Measurements from ENCODE around the gene TSPAN9.
"Not testable (repeated sequence)": the region's sequence is repeated elsewhere in the genome, so short reads cannot be mapped to it uniquely, and the experiment has no call there.

Gene TSPAN9

GRCh38 chr12:3045494-3045893 is 31.7 kb upstream of the TSPAN9 start:
- DNase-seq = no peak

DNA sequence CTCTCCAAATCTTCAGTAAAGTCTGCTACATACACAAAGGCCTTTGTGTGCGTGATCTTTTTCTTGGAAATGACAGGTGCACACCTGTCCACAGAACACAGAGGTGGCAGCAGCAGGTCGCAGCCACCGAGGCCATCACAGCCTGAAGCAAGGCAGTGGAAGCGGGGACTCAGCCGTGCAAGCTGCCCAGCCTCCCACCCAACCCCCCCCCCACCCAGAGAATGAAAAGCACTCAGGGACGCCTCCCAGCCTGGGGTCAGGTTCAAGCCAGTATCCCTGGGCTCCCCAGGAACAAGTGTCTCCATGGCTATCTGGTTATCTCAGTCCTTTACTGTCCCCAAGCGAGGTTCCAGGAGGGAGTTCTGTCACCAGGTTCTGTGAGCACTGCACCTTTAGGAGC is 31.2 kb upstream of the TSPAN9 start:
- DNase-seq = no peak

- no peak for DNase-seq
Observed at GRCh38 chr12:3046441-3047200, 30.6 kb upstream of the TSPAN9 start.

DNA sequence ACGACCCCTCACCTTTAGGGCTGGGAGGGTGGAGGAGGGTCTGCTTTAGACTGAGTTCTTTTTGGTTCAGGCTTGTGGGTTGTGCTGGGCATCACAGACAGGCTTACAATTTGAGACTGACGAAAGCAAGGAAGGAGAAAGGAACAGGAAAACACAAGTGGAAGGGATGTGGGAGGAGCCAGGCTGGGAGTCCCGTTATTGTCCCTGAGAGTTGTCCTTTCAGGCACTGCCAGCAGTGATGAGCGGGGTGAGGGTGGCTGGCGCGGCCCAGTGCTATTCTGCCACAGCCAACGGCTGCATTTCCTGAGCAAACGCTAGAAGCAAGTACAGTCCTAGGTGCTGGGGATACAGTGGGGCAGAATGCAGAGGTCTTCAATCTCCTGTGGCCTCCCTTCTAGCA is 29.2 kb upstream of the TSPAN9 start:
- DNase-seq = no peak

- DNase-seq = no peak
Observed at GRCh38 chr12:3048540-3048939, 28.6 kb upstream of the TSPAN9 start.

DNA sequence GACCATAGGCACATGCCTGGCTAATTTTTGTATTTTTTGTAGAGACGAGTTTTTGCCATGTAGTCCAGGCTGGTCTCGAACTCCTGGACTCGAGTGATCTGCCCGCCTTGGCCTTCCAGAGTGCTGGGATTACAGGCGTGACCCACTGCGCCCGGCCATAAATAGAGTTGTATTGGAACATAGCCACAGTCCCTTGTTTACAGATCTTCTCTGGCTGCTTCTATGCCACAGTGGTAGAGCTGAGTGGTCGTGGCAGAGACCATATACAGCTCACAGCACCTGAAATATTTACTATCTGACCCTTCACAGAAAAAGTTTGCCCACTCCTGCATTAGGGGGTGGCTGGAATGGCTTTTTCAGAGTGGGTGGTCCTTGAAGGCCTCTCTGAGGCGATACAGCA is 28.0 kb upstream of the TSPAN9 start:
- no peak for DNase-seq

DNA sequence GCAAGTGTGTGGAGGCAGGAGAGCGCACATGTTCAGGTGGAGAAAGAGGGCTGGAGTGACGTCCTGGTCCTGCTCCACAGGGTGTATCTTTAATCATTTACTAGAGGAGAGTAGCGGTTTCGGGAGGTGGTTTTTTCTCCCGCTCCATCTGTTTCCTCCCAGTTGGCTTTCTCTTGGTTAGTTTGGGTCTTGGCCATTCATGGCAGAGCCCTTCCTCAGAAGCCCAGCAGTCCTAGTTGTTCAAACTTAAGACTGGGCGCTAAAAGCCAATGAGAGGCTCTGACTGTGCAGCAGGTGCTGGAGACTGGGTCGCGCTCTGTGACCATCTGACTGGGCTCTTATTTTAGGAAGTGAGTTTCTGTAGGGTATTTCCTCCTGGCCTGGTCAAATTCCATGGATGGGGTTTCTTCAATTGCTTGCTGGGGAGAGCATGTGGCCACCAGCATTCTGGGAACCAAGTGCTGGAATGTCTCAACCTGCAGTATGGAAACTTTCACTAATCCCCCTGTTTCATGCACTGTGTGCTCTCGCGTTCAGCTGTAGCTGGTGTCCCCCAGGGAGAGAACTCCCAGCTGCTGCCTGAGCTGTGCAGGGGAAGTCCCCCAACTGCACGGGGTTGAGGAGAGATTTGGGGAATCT is 27.4 kb upstream of the TSPAN9 start:
- no peak for DNase-seq

DNA sequence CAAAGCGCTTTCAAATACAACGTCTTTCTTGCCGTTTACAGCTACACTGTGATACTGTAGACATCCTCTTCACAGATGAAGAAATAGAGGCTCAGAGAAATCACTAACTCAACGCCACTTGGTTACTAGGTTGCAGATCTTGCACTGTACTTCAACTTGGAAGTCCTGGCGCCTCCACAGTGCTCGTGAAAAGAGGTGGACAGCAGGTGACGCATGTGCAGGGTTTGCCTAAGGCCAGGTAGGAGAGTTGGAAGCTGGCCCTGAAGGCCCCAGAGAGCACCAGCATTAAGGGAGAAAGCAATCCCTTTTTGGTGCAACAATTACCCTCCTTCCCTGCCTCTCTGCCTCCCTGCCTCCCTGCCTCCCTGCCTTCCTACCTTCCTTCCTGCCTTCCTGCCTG is 22.8 kb upstream of the TSPAN9 start:
- no peak for DNase-seq

- DNase-seq = no peak
Observed at GRCh38 chr12:3055026-3055703, 22.0 kb upstream of the TSPAN9 start.

DNA sequence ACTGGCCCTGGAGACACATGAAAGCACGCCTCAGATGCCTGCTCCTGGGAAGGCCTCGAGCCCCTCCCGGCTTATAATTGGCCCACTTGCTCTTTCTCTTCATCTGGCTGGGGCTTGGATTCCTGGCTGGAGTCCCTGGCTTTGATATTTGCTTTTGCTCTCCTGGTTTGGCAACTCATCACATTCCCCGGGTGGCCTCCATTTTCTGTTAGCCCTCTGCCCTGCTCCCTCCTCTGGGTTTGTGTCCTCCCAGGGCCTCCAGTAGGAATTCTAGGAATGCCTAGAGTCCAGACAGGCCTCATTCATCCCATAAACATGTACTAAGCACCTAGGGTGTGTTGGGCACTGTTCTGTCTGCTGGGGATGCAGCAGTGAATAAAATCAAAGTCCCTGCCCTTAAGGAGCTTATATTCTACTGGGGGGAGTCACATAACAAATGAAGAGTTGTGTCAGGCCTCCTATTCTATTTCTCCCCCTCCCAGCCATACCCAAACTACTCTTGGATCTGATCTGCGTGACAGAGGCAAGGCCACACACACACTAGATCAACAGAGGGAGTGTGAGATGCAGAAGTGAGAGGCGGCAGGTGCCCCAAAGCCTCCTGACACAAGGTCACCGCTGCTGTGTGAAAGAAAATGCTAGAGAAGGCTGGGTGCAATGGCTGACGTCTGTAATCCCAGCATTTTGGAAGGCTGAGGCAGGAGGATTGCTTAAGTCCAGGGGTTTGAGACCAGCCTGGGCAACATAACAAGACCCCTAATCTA is 21.3 kb upstream of the TSPAN9 start:
- peak; percentile 38 for DNase-seq

DNA sequence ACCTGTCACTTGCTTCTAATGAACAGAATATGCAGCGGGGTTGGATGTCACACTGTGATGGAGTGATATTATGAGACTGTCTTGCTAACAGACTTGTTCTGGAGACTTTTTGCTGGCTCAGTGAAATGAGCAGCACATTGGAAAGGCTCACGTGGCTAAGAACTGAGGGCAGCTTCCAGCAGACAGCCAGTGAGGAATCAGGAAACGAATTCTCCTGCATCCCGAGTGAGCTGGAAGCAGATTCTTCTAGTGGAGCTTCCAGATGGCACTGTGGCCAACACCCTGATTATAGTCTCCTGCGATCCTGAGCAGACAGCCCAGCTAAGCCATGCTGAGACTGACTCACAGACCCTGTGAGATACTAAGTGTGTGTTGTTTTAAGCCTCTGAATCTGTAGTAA is 16.1 kb upstream of the TSPAN9 start:
- DNase-seq = no peak

DNA sequence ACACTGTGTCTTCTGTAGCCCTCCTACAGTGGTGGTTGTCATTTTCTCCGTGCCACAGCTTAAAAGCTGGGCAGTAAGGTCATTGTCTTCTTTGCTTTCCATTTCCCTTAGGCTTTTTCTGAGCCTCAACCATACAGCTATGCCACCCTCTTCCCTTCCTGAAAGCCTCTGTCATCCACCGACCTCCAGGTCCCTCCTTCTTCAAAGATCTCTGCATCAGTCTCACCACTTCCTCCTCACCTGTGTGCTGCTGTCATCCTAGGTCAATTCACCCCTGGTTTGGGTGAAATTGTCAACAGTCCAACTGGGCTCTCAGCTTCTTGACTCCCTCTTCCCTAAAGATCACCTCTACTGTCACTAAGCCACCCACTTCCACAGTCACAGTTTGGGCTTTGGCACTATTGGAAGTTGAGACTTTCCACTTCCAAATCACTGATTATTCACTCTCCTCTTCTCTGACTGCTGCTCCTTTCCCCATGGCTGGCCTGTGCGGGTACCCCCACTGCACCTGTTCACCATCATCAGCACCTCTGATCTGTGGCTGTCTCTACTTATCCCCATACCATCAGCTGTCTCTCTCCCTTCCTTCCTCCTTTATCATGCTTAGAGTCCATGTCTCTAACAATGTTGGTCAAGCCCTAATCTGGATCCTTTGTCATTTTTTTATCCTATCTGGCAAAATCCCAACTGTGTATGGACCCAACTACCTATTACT is 15.5 kb upstream of the TSPAN9 start:
- no peak for DNase-seq

DNA sequence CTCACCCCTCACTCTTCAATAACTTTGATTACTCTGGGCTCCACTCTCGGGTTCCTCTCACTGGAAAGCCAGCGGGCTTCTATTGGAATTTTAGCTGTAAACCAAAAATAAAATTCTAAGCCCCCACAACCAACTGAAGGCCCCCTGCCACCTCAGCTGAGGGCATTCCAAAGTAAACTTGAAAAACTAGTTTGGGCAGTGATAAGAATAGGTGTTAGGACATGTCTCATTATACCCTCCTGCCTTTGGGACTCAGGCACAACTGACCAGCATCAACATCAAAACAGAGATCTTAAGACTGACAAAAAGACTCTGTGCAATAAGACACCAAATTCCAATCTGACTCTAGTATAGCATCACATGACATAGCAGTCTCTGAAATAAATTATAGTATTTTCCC is 11.9 kb upstream of the TSPAN9 start:
- DNase-seq = no peak

- not testable (repeated sequence) for DNase-seq
Observed at GRCh38 chr12:3065846-3066245, 11.3 kb upstream of the TSPAN9 start.

DNA sequence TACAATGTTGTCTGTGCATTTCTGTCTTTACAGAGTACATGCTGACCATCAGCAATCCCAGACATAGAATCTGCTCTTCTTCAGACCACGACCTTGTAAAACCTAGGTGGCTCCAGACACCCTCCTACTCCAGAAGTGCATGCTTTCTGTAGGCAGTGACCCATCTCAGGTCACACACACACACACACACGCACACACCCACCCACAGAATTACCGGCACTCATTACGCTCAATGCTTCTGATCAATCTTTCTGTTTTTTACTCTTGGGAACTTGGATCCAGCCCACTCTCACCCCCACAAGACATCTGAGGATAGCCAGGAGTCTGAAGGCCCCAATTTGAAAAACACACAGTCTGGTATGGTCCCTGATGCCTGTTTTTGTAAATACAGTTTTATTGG is 7.5 kb upstream of the TSPAN9 start:
- DNase-seq = no peak

DNA sequence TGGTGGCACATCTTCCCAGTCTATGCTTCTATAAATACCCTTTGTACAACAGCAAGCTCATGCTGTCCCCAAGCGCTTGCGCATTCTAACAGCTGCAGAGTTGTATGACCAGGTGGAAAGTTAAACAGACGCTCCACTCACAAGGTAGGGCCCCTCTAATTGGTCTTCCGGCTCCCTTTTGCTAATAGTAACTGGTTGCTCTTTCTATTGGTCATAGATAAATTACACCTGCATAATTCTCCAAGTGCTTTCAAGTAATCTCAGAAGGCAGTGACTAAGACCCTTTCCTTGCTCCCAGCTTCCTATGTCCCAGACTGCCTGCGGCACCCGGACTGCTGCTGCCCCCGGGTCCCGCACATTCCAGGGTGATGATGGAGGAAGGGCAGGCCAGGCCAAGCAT is 6.1 kb upstream of the TSPAN9 start:
- no peak for DNase-seq

DNA sequence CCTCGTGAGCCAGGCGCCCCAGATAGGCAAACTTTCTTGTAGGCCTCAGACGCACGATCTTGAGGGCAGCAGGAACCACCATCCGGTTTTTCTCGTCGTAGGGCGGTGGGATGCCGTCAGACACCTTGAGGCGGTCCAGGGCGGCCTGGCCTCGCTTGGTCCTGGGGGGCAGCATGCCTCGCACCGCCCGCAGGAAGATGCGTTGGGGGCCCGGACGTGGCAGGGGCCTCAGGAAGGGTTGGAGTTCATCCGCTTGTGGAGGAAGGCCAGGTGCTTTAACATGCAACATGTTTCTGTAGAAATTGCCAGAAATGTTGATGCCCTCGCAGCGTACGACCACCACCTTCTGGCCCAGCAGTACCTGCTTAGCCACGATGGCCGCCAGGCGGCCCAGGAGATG is 5.5 kb upstream of the TSPAN9 start:
- no peak for DNase-seq

DNA sequence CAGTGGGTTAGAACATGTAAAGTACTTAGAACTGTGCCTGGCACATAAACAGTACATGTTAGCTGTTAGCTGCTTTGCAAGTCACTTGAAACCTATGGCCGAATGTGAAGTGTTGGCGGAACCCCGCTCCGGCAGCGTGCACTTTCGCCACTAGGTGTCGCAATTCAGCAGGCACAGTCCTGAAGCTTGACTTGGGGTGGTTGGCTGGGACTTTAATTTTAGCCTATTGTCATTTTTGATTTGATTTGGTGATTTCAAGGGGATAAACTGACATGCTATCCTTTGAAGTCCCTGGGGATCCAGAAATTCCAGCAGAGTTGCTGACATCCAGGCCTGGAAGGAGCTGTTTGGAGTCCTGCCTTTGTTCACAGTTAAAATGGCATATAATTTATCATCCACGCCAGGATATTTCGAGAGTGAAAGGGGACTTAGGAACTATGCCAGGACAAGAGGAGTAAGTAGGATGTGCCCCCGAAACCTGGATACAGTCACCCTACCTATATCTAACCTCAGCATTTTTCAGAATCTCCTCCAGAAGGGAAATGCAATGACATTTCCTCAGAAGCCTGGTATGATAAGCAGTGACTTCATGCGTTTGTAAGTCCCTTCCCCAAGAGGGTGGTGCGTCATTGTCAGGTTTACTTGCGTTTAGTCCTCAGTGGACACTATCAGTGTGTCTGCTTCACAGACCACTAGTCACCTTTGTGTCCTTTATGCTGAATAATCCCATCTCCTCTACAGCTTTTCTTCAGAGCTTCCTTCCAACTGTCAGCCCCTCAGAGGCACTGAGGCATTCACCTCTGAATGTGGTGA is 3.5 kb upstream of the TSPAN9 start:
- peak; percentile 67 for DNase-seq

DNA sequence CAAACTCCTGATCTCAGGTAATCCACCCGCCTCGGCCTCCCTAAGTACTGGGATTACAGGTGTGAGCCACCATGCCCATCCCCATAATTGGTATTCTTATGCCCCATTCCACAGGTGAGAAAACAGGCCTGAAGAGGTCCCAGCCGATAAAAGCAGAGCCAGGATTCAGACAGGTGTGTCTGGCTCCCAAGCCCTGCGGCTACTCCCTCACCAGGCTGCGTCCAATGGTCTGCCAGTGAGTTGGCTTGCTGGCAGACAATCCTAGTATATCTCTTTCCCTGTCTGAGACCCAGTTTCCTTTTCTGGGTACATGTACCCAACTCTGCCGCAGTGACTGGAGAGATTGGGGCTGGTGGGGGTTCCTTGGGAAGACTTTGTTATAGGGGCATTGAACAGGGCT is 1.9 kb upstream of the TSPAN9 start:
- no peak for DNase-seq

DNA sequence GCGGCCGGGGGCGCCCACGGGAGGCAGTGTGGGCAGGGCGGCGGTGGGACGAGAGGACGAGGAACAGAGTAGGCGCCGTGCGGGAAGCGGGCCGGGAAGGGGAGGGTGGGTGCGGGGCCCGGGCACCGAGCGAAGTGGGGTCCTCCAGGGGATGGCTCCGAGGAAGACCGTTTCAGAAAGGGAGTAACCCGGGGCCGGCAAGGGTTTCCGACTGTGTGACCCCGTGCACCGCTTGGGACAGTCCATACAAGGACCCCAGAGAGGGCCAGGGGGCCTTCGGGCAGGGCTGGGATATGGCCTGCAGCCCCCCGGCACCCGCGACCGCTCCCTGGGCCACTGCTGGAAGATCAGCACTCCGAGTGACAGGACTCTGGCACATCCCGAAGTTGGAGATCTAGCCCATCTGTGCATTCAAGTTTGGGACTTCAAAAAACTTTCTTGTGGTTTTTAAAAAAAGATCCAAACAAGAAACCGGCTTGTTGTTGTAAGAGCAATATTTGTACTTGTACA is 448 bp downstream of the TSPAN9 start:
- DNase-seq = no peak

GRCh38 chr12:3078086-3078820 is 1.1 kb downstream of the TSPAN9 start:
- no peak for DNase-seq

Data from NCI-H1092 (cell line).